Measurements from ENCODE around the gene TTC27. TPM values are rescaled to one million over a fixed set of nuclear protein-coding genes. Genes with fewer than 3 reads are reported as not detected.
"Not testable (repeated sequence)": the region's sequence is repeated elsewhere in the genome, so short reads cannot be mapped to it uniquely, and the experiment has no call there.

The TTC27 gene
- total and polyA plus RNA-seq, 2 donors: 10.6 to 22.9 TPM

DNA sequence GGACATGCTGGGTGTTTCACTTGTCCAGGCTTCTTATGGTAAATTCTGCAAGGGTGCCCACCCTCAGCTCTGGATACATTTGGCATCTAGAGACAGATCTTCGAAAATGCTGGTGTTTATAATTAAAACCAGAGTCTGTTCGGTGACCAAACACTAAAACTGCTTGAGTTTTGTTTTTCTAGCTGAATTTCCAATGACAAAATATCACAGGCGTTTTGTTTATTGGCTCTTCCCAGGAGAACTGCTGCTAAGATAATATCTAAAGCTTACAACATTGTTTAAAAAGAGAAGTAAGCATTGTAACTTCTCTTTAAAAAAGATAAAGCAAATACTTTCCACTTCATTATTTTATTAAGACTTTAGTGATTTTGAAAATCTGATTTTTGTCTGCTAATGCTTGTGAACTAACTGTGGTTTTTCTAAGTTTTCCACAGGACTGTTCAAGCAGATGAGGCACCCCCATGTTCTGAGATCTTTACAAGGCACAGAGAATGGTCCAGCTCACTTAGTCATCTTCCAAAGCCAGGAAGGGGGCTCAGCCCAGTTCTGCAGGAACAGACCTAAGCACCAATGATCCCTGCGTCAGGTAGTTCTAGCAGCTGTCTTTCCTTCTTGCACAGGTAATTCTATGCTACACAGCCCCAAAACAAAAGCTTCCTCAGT lies 224.1 kb downstream of the TTC27 start:
- WGBS: 39% methylated on average over 4 of the region's 4 CpGs
- Histone ChIP-seq H3K4me1 (ENCODE audit: insufficient read depth) (no peaks in the 10 kb centered on the region), H3K27ac (ENCODE audit: low read depth) (no peak overlapping the region), H3K36me3 (ENCODE audit: insufficient read depth) (no peaks in the 10 kb centered on the region), H3K4me3 (ENCODE audit: low read depth, low read length) (no peak overlapping the region)
- no peak for DNase-seq (ENCODE audit: extremely low spot score)

DNA sequence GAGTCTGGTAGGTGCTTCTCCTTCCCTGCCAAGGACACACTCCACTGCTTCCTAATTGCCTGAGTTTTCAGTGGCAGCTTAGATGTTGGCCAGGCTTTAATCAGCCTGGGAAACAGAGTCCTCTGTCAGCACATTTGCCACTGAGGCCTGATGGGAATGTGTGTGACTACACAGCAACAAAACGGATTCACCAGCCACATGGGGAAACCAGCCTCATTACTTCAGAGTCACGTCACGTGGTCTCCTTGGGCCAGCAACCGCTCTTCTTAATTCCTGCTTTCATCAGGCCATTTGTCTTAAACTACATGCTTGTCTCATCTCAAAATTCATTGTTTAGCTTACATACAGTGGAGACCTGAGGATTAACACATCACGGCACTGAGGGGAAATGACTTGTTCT lies 225.0 kb downstream of the TTC27 start:
- no peaks in the 10 kb centered on the region for H3K36me3 ChIP-seq (ENCODE audit: insufficient read depth)
- 42% methylated on average over 5 of the region's 5 CpGs for WGBS
- H3K27ac ChIP-seq (ENCODE audit: low read depth): no peak overlapping the region
- H3K4me3 ChIP-seq (ENCODE audit: low read depth, low read length): no peak overlapping the region
- DNase-seq (ENCODE audit: extremely low spot score): no peak
- H3K4me1 ChIP-seq (ENCODE audit: insufficient read depth): no peaks in the 10 kb centered on the region

DNA sequence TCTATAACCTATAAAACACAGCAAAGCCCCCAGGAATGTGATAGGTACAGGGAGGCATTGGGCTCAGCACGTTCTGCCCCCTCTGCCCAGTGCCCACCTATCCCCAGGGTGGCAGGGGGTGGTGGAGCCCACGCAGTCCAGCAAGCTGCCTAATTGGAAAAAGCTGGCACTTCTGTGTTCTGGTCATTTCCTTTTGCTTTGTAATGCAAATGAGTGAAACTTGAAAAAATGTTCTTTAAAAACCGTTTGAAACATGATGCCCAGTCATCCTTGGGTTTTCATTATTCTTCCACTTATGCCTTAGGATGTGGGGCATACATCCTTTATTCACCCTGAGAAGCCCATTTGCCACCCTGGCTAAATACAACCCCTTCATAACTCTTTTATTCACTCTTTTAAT lies 229.0 kb downstream of the TTC27 start:
- Histone ChIP-seq H3K36me3 (ENCODE audit: insufficient read depth) (no peaks in the 10 kb centered on the region), H3K4me3 (ENCODE audit: low read depth, low read length) (no peak overlapping the region), H3K27ac (ENCODE audit: low read depth) (no peak overlapping the region), H3K4me1 (ENCODE audit: insufficient read depth) (no peaks in the 10 kb centered on the region)
- DNase-seq (ENCODE audit: extremely low spot score): no peak
- WGBS: 64% methylated on average over 3 of the region's 3 CpGs

DNA sequence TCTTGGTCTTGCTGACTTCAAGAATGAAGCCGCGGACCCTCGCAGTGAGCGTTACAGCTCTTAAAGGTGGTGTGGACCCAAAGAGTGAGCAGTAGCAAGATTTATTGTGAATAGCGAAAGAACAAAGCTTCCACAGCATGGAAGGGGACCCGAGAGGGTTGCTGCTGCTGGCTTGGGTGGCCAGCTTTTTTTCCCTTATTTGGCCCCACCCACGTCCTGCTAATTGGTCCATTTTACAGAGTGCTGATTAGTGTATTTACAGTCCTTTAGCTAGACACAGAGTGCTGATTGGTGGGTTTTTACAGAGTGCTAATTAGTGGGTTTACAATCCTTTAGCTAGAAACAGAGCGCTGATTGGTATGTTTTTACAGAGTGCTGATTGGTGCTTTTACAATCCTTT lies 230.9 kb downstream of the TTC27 start:
- Histone ChIP-seq H3K4me1 (ENCODE audit: insufficient read depth) (no peaks in the 10 kb centered on the region), H3K36me3 (ENCODE audit: insufficient read depth) (no peaks in the 10 kb centered on the region), H3K4me3 (ENCODE audit: low read depth, low read length) (no peak overlapping the region), H3K27ac (ENCODE audit: low read depth) (no peak overlapping the region)
- 97% methylated on average over 8 of the region's 8 CpGs for WGBS
- no peak for DNase-seq (ENCODE audit: extremely low spot score)

DNA sequence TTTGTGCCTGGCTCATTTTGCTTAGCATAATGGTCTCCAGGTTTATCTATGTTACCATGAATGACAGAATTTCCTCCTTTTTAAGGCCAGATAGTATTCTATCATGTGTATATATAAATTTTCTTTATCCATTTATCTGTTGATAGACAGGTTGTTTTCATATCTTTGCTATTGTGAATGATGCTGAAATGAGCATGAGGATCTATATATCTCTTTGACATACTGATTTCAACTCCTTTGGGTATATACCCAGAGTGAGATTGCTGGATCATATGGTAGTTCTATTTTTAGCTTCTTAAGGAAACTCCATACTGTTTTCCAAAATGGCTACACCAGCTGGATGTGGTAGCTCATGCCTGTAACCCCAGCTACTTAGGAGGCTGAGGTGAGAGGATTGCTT lies 232.5 kb downstream of the TTC27 start:
- H3K4me3 ChIP-seq (ENCODE audit: low read depth, low read length): no peak overlapping the region
- H3K36me3 ChIP-seq (ENCODE audit: insufficient read depth): no peaks in the 10 kb centered on the region
- no peak for DNase-seq (ENCODE audit: extremely low spot score)
- no peak overlapping the region for H3K27ac ChIP-seq (ENCODE audit: low read depth)
- H3K4me1 ChIP-seq (ENCODE audit: insufficient read depth): no peaks in the 10 kb centered on the region

DNA sequence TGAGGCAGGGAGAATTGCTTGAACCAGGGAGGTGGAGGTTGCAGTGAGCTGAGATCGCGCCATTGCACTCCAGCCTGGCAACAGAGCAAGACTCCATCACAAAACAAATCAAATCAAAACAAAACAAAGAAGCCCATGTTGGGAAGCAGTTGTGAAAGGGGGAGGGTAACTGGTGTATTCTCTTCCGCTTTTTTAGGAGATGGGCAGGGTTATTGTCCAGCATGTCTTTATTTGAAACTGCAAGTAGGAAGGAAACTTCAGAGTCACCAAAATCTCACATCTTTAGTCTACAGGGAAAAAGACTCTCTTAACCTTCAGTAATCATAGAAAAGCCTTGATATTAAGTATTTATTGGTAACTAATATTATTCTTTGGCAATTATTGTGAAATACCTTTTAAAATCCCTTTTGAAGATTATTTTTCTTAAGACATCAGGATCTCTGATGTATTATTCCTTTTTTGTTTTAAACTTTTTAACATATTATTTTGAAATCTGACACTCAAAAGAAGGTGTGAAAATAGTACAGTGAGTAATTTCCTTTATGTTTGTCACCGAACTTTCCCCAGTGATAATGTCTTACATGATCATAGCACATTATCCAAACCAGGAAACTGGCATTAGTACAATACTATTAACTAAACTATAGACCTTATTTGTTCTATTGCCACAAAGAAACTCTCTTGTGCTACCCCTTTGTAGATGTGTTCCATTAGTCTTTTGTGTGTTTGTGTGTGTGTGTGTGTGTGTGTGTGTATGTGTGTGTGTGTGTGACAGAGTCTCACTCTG lies 234.6 kb downstream of the TTC27 start:
- no peaks in the 10 kb centered on the region for H3K36me3 ChIP-seq (ENCODE audit: insufficient read depth)
- no peak overlapping the region for H3K27ac ChIP-seq (ENCODE audit: low read depth)
- WGBS: 89% methylated on average over 4 of the region's 4 CpGs
- H3K4me3 ChIP-seq (ENCODE audit: low read depth, low read length): no peak overlapping the region
- no peaks in the 10 kb centered on the region for H3K4me1 ChIP-seq (ENCODE audit: insufficient read depth)
- DNase-seq (ENCODE audit: extremely low spot score): no peak

DNA sequence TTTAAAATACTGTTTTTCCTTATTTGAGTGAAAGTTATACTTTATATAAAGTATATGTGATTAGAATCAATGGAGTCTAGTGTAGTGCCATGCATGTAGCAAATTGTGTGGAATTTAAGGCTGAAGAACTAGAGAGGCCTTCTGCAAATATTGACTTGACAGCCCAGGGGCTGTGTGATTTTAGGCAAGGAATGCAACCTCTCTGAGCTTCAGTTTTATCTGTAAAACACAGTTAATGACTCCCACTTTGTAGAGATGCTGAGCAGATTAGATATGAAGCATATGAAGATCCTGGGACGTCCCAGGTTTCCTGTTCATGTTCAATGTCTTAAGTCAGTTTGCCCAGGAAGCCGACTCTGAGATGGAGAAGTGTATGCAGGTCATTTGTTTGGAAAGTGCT lies 235.5 kb downstream of the TTC27 start:
- no peaks in the 10 kb centered on the region for H3K4me1 ChIP-seq (ENCODE audit: insufficient read depth)
- no peak overlapping the region for H3K4me3 ChIP-seq (ENCODE audit: low read depth, low read length)
- DNase-seq (ENCODE audit: extremely low spot score): no peak
- H3K27ac ChIP-seq (ENCODE audit: low read depth): no peak overlapping the region
- 95% methylated on average over 2 of the region's 2 CpGs for WGBS
- H3K36me3 ChIP-seq (ENCODE audit: insufficient read depth): no peaks in the 10 kb centered on the region

DNA sequence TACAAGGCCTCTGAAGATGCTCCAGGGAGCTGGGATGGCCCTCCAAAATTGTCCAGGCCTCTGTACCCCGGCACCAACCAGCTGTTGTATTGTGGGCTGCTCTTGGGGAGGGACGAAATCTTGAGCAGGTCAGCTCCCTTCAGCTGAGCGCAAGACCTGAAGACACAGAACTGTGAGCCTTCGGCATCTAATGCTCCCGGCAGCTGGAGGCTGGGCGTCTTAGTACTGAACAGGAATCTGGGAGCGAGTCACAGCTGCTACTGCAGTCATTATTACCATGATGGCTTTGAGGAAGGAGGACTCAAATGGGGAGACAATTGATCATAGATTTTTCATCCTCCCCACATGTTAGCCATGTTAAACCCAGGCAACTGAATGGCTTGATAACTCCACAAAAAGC lies 236.0 kb downstream of the TTC27 start:
- Histone ChIP-seq H3K27ac (ENCODE audit: low read depth) (no peak overlapping the region), H3K4me3 (ENCODE audit: low read depth, low read length) (no peak overlapping the region), H3K4me1 (ENCODE audit: insufficient read depth) (no peaks in the 10 kb centered on the region), H3K36me3 (ENCODE audit: insufficient read depth) (no peaks in the 10 kb centered on the region)
- WGBS: 90% methylated on average over 7 of the region's 7 CpGs
- DNase-seq (ENCODE audit: extremely low spot score): no peak

DNA sequence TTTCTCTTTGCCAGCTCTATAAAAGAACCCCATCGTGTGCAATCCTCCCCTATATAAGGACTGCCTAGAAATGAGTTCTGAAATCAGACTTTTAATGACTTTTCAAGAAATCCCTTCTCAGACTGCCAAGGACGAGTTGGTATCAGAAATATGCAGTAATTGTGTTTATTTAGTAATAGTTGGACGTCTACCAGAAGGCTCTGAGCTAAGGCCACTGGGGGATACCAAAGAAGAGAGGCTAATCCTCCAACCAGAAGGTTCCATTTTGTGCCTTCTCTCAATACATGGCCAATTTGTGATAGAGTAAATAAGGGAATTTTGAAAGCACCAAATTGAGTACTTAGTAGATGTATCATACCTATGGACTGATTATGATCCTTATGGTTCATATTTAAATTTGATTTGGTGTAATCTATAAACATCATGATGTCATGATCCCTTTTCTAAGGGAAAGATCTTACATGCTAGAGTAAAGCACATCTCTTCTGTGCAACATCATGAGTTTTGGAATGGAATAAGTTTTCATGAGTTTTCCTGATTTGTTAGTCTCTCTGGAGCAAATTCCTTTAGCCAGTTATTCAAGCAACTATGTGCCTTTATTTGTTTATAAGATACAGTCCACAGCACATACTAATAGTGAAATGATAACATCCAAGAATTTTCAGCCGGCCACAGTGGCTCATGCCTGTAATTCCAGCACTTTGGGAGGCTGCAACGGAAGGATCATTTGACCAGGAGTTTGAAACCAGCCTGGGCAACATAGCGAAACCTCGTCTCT lies 236.7 kb downstream of the TTC27 start:
- Histone ChIP-seq H3K27ac (ENCODE audit: low read depth) (no peak overlapping the region), H3K36me3 (ENCODE audit: insufficient read depth) (no peaks in the 10 kb centered on the region), H3K4me1 (ENCODE audit: insufficient read depth) (no peaks in the 10 kb centered on the region), H3K4me3 (ENCODE audit: low read depth, low read length) (no peak overlapping the region)
- WGBS: 31% methylated on average over 7 of the region's 7 CpGs
- DNase-seq (ENCODE audit: extremely low spot score): no peak

DNA sequence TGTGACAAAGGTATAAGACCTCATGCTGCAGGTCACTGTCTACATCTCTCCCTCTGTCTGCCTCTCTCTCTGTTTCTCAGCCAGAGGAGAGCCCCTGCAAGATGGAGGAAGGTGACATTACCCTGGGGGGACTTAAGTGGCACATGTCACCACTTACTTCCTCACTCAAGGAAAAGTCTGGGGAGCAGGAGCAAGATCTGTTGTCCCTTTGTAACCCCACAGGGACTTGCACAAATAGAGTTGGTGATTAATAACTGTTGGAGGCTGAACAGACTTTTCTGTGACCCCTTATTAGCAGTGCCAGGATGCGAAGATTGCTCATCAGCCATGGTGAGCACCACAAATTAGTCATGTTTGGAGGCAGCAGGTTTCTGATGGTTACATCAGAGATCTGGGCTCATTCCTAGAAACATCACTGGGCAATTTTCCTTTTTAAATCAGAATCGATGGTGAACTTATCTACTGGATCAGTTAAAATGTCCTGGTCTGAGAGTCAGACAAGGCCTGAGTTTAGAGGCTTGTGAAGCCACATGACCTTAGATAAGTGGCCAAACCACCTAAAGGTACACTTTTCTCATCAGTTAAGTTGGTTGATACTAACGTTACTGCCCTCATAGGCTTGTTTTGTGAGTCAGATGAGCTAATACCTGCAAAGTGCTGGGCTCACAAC lies 237.7 kb downstream of the TTC27 start:
- no peak for DNase-seq (ENCODE audit: extremely low spot score)
- H3K4me3 ChIP-seq (ENCODE audit: low read depth, low read length): no peak overlapping the region
- no peak overlapping the region for H3K27ac ChIP-seq (ENCODE audit: low read depth)
- no peaks in the 10 kb centered on the region for H3K36me3 ChIP-seq (ENCODE audit: insufficient read depth)
- 52% methylated on average over 3 of the region's 3 CpGs for WGBS
- no peaks in the 10 kb centered on the region for H3K4me1 ChIP-seq (ENCODE audit: insufficient read depth)

DNA sequence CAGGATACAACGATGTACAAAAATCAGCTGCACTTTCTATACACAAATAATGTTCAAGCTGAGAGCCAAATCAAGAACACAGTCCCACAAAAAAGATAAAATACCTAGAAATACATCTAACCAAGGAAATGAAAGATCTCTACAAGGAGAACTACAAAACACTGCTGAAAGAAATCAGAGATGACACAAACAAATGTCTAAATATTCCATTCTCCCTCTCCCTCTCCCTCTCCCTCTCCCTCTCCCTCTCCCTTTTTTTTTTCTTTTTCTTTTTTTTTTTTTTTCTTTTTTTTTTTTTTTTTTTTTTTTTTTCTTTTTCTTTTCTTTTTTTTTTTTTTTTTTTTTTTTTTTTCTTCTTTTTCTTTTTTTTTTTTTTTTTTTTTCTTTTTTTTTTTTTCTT lies 238.6 kb downstream of the TTC27 start:
- DNase-seq (ENCODE audit: extremely low spot score); H3K4me1 ChIP-seq (ENCODE audit: insufficient read depth); H3K27ac ChIP-seq (ENCODE audit: low read depth); H3K4me3 ChIP-seq (ENCODE audit: low read depth, low read length); H3K36me3 ChIP-seq (ENCODE audit: insufficient read depth): not testable (repeated sequence)
- WGBS: 31% methylated on average over 1 of the region's 1 CpG
